Activated naive CD8-positive, alpha-beta T cell treated with anti-CD3 and anti-CD28 coated beads, Interleukin-2, amount 50 U/mL, for 24 hours (primary cell): ENCODE measurements around the gene TBCD.
"Not testable (repeated sequence)": the region's sequence is repeated elsewhere in the genome, so short reads cannot be mapped to it uniquely, and the experiment has no call there.

Experiments used
- ATAC-seq: fragments of 150-1000 bp; cut with Tn5 transposase; one replicate; pipeline ENCODE4 v1.10.0; 2021
- DNase-seq: peaks from one replicate; pipeline ENCODE4 v3.0.0; 2021
- H3K27ac Mint-ChIP-seq: one replicate; pipeline ENCODE4 v1.8.0; 2021; ENCODE audit warnings: mild to moderate bottlenecking, mixed read lengths
- H3K27me3 Mint-ChIP-seq: one replicate; pipeline ENCODE4 v1.8.0; 2021; ENCODE audit warnings: mixed read lengths
- H3K36me3 Mint-ChIP-seq: one replicate; pipeline ENCODE4 v1.8.0; 2021; ENCODE audit warnings: low read depth, mixed read lengths
- H3K4me1 Mint-ChIP-seq: one replicate; pipeline ENCODE4 v1.8.0; 2021; ENCODE audit warnings: mixed read lengths
- H3K4me3 Mint-ChIP-seq: one replicate; pipeline ENCODE4 v1.8.0; 2021; ENCODE audit warnings: mild to moderate bottlenecking, moderate library complexity, mixed read lengths
- H3K9me3 Mint-ChIP-seq: one replicate; pipeline ENCODE4 v1.8.0; 2021; ENCODE audit warnings: mixed read lengths

Gene TBCD

DNA sequence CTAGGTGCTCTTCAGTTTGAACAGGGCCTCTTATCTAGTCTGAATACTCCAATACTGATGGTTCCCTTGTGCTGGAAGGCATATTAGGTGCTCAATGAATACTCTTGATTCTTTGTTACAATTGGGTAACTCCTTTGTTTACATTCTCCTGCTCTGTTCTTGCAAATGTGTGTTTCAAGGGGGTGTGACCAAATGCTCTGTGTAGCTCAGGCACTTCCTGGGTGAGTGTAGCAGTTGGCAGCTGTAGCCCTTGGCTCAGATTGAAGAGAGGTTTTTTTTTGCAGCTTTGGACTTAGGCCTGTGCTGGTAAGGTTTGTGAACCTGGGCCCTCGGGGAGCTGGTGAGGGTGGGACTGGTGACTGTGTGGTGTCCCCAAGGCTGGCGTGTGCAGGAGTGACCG lies 20.2 kb downstream of the TBCD start:
- Mint-ChIP-seq H3K4me3 (no peak overlapping the region), H3K27ac (no peak overlapping the region), H3K9me3 (no peaks in the 10 kb centered on the region), H3K4me1 (peaks cover 27% of the 10 kb centered on the region), H3K27me3 (no peaks in the 10 kb centered on the region), H3K36me3 (peaks cover 36% of the 10 kb centered on the region)
- DNase-seq: no peak
- no peak for ATAC-seq

DNA sequence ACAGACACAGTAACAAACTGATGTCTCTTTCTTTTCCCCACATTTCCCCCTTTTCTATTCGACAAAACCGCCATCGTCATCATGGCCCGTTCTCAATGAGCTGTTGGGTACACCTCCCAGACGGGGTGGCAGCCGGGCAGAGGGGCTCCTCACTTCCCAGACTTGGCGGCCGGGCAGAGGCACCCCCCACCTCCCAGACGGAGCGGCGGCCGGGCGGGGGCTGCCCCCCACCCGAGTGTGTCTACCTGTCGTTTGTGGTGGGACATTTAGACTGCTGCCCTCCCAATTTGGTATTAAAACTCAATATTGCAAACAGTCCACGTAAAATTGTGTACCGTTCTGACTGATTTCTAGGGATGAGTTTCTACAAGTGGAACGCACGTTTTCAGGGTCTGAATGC lies 22.6 kb downstream of the TBCD start:
- not testable (repeated sequence) for H3K9me3 Mint-ChIP-seq, H3K4me3 Mint-ChIP-seq, DNase-seq, H3K27me3 Mint-ChIP-seq, H3K27ac Mint-ChIP-seq, ATAC-seq
- peaks cover 28% of the 10 kb centered on the region for H3K4me1 Mint-ChIP-seq
- peaks cover 25% of the 10 kb centered on the region for H3K36me3 Mint-ChIP-seq

DNA sequence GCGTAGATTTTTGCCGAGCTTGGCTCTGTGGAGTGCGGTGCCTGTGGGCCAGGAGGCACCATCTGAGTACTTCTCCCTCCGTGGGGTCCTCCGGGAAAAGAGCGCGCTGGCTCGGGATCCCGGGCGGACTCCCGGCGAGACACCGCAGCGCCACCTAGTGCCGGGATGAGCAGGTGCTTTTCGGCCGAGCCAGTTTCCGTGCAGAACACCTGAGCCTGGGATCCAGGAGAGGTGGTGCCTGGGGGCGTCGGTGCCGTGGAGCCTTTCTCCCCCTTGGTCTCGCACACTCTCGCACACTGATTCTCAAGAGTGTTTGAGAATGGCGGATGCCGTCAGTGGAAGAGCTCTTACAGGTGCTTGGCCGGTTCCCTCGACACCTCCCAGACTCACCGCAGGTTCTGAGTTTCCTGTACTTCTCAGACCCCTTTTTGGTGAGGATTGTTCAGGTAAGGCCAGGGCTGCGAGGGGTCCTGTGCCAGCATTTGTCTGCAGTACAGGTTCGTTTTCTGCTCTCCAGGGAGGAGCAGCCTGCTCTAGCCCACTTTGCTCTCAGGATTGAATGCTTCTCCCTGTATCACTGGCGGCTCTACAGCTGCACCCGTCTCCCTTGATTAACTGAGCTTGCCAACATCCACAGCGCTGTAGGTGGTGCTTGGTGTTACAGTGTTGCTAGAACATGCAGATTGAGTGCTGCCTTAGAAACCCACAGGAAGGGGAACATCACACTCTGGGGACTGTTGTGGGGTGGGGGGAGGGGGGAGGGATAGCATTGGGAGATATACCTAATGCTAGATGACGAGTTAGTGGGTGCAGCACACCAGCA lies 23.3 kb downstream of the TBCD start:
- DNase-seq: peak; percentile 68
- H3K4me3 Mint-ChIP-seq: no peak overlapping the region
- no peaks in the 10 kb centered on the region for H3K9me3 Mint-ChIP-seq
- peaks cover 20% of the 10 kb centered on the region for H3K36me3 Mint-ChIP-seq
- H3K4me1 Mint-ChIP-seq: peaks cover 28% of the 10 kb centered on the region
- ATAC-seq: no peak
- H3K27ac Mint-ChIP-seq: no peak overlapping the region
- H3K27me3 Mint-ChIP-seq: no peaks in the 10 kb centered on the region

DNA sequence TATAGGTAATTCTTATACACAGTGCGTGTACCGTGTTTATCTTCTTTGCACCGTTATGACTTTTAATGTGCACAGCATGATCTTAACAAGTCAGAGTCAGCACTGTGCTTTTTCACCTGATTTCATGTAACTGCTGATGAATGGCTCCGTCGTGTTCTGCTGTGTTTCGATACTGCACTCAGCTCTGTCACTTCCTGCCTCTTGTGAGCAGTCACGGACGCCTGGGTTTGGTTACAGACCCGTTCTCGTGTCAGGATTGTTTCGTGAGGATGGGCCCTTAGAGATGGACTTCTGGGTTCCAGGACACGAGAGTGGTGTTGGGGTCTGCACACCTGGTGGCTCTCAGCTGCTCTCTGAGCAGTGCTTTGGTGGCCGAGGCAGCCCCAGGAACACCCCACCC lies 24.6 kb downstream of the TBCD start:
- peaks cover 18% of the 10 kb centered on the region for H3K36me3 Mint-ChIP-seq
- ATAC-seq (no peak), DNase-seq (no peak)
- H3K27me3 Mint-ChIP-seq: no peaks in the 10 kb centered on the region
- no peaks in the 10 kb centered on the region for H3K9me3 Mint-ChIP-seq
- H3K27ac Mint-ChIP-seq: no peak overlapping the region
- H3K4me3 Mint-ChIP-seq: no peak overlapping the region
- peaks cover 28% of the 10 kb centered on the region for H3K4me1 Mint-ChIP-seq

DNA sequence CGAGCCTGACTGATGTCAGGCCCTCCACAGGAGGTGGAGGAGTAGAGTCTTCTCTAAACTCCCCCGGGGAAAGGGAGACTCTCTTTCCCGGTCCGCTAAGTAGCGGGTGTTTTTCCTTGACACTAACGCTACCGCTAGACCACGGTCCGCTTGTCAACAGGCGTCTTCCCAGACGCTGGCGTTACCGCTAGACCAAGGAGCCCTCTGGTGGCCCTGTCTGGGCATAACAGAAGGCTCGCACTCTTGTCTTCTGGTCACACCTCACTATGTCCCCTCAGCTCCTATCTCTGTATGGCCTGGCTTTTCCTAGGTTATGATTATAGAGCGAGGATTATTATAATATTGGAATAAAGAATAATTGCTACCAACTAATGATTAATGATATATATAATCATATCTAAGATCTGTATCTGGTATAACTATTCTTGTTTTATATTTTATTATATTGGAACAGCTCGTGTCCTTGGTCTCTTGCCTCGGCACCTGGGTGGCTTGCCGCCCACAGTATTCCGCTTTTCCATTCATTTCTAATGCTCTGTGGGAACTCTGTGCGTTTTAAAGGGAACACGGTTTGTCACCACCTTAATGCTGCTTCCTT lies 26.0 kb downstream of the TBCD start:
- not testable (repeated sequence) for H3K9me3 Mint-ChIP-seq, DNase-seq, H3K4me3 Mint-ChIP-seq, ATAC-seq, H3K27ac Mint-ChIP-seq, H3K27me3 Mint-ChIP-seq
- Mint-ChIP-seq H3K4me1 (peaks cover 27% of the 10 kb centered on the region), H3K36me3 (peaks cover 18% of the 10 kb centered on the region)

DNA sequence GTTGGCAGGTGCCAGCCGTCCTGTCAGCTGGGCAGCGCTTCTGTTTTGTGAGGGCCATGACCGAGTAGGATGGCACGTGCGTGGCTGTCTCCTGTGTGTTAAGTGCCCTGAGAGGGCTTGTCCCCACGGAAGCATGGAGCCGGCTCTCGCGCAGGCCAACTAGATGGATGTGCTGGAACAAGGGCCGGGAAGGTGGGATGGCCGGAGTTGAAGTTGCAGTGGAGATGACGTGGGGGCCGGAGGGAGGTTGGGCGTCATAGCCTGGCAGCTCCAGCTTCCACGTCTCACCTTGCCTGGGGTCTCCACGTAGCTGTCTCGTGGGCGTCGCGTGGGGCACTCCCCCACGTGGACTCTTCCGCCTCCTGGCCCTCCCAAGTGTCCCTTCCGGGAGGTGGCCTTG lies 27.7 kb downstream of the TBCD start:
- no peaks in the 10 kb centered on the region for H3K27me3 Mint-ChIP-seq
- peaks cover 27% of the 10 kb centered on the region for H3K4me1 Mint-ChIP-seq
- H3K4me3 Mint-ChIP-seq: no peak overlapping the region
- no peak overlapping the region for H3K27ac Mint-ChIP-seq
- no peaks in the 10 kb centered on the region for H3K9me3 Mint-ChIP-seq
- ATAC-seq (no peak), DNase-seq (no peak)
- peaks cover 22% of the 10 kb centered on the region for H3K36me3 Mint-ChIP-seq

DNA sequence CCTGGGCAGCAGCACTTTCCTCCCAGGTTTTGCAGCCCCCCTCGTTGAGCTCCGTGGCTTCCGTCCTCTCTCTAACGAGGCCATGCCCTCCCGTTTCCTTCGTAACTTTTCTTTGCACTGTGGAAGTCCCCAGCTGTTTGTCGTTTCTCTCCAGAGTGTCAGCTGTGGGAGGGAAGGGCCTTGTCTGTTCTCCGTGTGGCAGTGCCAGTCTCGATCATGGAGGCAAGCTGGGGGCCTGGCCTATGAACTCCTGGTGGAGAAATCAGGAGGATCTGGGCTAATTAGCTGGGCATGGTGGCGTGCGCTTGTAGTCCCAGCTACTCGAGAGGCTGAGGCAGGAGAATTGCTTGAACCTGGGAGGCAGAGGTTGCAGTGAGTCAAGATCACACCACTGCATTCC lies 28.3 kb downstream of the TBCD start:
- no peak for DNase-seq
- Mint-ChIP-seq H3K27me3 (no peaks in the 10 kb centered on the region), H3K9me3 (no peaks in the 10 kb centered on the region), H3K36me3 (peaks cover 22% of the 10 kb centered on the region), H3K4me1 (peaks cover 21% of the 10 kb centered on the region), H3K27ac (no peak overlapping the region), H3K4me3 (no peak overlapping the region)
- no peak for ATAC-seq

DNA sequence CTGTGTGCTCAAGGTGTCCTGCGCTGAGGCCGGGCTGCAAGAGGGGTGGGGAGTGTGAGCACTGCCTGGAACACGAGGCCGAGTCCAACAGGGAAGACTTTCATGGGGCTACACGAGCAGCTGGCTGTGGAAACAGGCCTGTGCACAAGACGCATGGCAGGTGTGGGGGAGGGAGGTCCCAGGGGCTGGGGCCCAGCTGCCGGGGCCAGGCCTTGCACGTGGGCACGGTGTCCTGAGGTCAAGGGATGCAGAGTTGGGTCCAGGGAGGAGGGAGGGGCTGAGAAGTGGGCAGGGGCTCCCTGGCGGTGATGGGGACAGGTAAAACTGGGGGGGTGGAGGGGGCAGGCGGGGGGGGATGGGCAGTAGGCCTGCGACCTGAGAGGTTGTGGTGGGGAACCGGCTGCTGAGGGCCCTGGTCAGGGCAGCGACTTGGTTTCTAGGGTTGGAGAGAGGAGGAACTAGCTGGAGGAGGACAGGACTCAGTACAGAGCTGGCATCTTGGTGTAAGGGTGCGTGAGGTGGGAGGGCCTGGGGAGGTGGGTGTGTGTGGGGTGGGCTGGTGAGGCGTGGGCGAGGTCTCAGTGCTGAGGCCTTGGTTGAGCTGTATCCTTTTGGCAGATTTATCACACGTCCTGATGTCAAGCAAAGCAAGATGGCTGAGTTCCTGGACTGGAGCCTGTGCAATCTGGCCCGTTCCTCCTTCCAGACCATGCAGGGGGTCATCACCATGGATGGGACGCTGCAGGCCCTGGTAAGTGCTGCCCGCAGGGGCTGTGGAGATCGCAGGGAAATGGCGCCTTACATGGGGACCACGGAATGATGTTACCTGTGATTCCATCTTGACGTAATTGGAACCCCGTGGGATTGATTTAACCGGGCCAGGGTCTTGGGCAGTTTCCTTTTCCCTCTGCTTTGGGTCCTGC lies 29.4 kb downstream of the TBCD start:
- Mint-ChIP-seq H3K27ac (no peak overlapping the region), H3K27me3 (no peaks in the 10 kb centered on the region), H3K4me1 (peaks cover 14% of the 10 kb centered on the region), H3K9me3 (no peaks in the 10 kb centered on the region), H3K36me3 (peaks cover 22% of the 10 kb centered on the region), H3K4me3 (no peak overlapping the region)
- no peak for DNase-seq
- ATAC-seq: no peak

DNA sequence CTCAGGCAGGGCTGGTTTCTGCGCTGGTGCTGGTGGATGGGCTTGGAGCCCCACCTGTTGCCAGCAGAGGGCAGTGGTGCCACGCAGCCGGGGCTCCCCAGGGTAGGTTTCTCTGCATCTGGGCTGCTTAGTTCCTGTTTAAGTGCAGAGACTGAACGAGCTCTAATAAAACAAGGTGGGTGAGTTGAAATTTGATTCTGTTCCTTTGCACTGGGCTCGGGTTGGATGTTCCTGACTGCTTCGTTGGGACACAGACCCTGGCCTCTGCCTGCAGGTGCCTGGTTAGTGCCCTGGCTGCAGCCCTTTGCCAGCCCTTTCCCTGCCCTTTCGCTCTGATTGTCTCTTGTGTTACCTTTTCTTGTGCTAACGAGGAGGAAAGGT lies 30.0 kb downstream of the TBCD start:
- ATAC-seq (peak; percentile 95), DNase-seq (peak; percentile 82)
- Mint-ChIP-seq H3K4me1 (peaks cover 8% of the 10 kb centered on the region), H3K36me3 (peaks cover 22% of the 10 kb centered on the region), H3K27ac (no peak overlapping the region), H3K27me3 (no peaks in the 10 kb centered on the region), H3K9me3 (no peaks in the 10 kb centered on the region), H3K4me3 (no peak overlapping the region)

DNA sequence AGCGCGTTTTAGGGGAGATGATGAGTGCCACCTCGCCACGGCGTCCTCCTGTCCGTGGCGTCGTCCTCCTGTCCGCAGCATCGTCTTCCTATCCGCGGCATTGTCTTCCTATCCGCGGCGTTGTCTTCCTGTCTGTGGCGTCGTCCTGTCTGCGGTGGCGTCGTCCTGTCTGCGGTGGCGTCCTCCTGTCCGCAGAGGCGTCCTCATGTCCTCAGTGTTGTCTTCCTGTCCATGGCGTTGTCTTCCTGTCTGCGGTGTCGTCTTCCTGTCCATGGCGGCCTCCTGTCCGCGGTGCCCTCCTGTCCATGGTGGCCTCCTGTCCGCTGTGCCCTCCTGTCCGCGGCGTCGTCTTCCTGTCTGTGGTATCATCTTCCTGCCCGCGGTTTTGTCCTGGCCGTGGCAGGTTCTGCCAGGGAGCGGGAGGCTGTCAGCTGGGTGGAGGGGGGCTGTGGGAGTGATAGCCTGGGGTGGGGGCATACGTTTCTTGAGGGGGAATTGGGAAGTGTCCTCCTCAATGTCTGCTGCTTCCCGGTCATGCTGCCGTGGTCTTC lies 30.9 kb downstream of the TBCD start:
- Mint-ChIP-seq H3K27me3 (no peaks in the 10 kb centered on the region), H3K27ac (no peak overlapping the region), H3K4me3 (no peak overlapping the region), H3K4me1 (peaks cover 6% of the 10 kb centered on the region), H3K9me3 (no peaks in the 10 kb centered on the region), H3K36me3 (peaks cover 17% of the 10 kb centered on the region)
- DNase-seq (no peak), ATAC-seq (no peak)

DNA sequence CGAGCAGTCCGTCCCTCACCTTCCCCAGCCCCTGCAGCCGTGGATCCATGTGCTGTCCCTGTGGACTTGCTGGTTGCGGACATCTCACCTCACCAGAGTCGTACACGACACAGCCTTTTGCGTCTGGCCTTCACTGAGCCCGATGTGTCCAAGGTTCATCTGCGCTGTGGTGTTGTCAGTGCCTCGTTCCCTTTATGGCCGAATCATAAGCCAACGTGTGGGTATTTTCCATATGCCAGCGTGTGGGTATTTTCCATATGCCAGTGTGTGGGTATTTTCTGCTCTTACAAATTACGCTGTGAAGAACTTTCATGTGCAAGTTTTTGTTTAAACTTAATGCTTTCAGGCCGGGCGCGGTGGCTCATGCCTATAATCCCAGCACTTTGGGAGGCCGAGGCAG lies 31.6 kb downstream of the TBCD start:
- no peaks in the 10 kb centered on the region for H3K9me3 Mint-ChIP-seq
- ATAC-seq (no peak), DNase-seq (no peak)
- H3K27me3 Mint-ChIP-seq: no peaks in the 10 kb centered on the region
- peaks cover 17% of the 10 kb centered on the region for H3K36me3 Mint-ChIP-seq
- H3K4me3 Mint-ChIP-seq: no peak overlapping the region
- peaks cover 6% of the 10 kb centered on the region for H3K4me1 Mint-ChIP-seq
- H3K27ac Mint-ChIP-seq: no peak overlapping the region

DNA sequence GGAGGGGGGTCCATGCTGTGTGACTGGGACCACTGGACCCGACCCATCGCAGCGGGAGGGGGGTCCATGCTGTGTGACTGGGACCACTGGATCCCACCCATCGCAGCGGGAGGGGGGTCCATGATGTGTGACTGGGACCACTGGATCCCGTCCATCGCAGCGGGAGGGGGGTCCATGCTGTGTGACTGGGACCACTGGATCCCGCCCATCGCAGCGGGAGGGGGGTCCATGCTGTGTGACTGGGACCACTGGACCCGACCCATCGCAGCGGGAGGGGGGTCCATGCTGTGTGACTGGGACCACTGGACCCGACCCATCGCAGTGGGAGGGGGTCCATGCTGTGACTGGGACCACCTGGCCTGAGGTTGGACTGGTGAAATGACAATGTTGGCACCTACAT lies 33.7 kb downstream of the TBCD start:
- not testable (repeated sequence) for H3K27me3 Mint-ChIP-seq, H3K4me1 Mint-ChIP-seq, H3K9me3 Mint-ChIP-seq, H3K27ac Mint-ChIP-seq, ATAC-seq, H3K4me3 Mint-ChIP-seq, DNase-seq
- H3K36me3 Mint-ChIP-seq: peaks cover 17% of the 10 kb centered on the region

DNA sequence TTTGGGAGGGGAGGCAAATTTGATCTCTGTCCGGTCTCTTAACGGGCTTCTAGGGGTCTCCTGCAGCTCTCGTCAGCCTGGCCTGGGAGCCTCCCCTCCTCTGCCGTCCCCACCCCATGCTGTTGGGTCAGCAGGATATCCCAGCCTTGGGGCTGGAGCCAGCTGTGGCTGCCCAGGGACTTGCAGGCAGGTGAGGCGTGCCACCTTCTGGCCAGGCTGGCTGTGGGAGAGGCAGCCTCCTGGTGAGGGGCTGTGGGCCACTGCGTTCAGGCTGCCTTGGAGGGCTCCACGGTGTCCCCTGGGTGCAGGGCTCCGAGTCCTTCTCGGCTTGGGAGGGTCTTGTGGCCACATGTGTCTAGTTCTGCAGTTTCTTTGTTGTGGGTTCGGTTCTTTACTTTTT lies 34.6 kb downstream of the TBCD start:
- no peak for DNase-seq
- no peaks in the 10 kb centered on the region for H3K27me3 Mint-ChIP-seq
- H3K27ac Mint-ChIP-seq: no peak overlapping the region
- H3K36me3 Mint-ChIP-seq: peaks cover 18% of the 10 kb centered on the region
- peaks cover 6% of the 10 kb centered on the region for H3K4me1 Mint-ChIP-seq
- H3K4me3 Mint-ChIP-seq: no peak overlapping the region
- ATAC-seq: no peak
- H3K9me3 Mint-ChIP-seq: no peaks in the 10 kb centered on the region

DNA sequence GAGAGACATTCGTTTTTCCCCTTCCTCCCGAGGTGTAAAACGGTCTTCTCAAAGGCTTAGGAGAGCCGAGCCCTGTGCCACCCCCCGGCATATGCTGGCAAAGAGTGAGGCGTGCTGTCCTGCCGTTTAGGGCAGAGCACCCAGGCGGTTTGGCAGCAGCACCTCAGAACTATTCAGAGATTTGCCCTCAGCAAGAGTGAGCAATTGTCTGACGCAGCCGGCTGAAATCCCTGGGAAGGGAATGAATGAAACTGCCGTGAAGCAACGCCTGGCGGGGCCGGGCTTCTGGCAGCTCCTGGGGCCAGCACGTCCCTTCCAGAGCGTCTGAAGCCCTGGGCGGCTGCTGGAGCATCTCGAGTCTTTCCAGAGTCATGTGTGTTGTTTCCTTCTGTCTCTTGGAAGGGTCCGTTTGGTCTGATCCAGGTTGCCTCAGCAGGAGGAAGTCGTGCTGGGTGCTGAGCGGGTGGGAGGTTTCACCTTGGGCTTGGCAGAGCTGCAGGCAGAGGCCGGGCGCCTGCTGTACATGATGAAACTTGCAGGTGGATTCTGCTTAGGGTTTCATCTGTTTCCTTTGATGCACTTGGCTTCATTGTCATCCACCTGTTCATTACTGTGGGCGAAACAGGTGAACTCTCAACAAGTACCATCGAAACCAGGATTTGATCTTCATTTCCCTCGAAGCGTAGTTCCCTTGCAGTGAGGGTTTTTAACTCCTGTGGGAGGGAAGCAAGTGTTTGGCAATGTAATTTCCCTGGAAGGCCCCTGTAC lies 35.4 kb downstream of the TBCD start:
- Mint-ChIP-seq H3K27me3 (no peaks in the 10 kb centered on the region), H3K9me3 (no peaks in the 10 kb centered on the region), H3K27ac (no peak overlapping the region), H3K4me1 (peaks cover 2% of the 10 kb centered on the region), H3K36me3 (peaks cover 15% of the 10 kb centered on the region), H3K4me3 (no peak overlapping the region)
- ATAC-seq: no peak
- DNase-seq: no peak
